Activated B cell treated with CpG ODN at 0.5 μM for 24 hours (primary cell): ENCODE results near the gene SLC25A52. TPM values are rescaled to one million over a fixed set of nuclear protein-coding genes. Genes with fewer than 3 reads are reported as not detected.

ENCODE experiments used
- ATAC-seq: fragments of 200-7000 bp; cut with Tn5 transposase; one replicate; pipeline ENCODE4 v1.10.0; 2021; ENCODE audit warnings: low read depth, mild to moderate bottlenecking, moderate library complexity
- CTCF ChIA-PET: fragments of 350-600 bp; sonication (Branson Sonifier 250); formaldehyde crosslinking; loops from one replicate; lab custom pipeline; 2021; ENCODE audit warnings: antibody characterized with exemption; lab: Charles Lee
- POLR2A ChIA-PET: fragments of 350-600 bp; sonication (Branson Sonifier 250); formaldehyde crosslinking; loops from one replicate; lab custom pipeline; 2021; ENCODE audit warnings: antibody characterized with exemption; lab: Charles Lee
- DNase-seq: peaks from one replicate; pipeline ENCODE4 v3.0.0; 2022
- H3K27ac Mint-ChIP-seq: one replicate; pipeline ENCODE4 v1.8.0; 2020; ENCODE audit warnings: mixed read lengths
- H3K27me3 Mint-ChIP-seq: one replicate; pipeline ENCODE4 v1.8.0; 2021; ENCODE audit warnings: mixed read lengths
- H3K36me3 Mint-ChIP-seq: one replicate; pipeline ENCODE4 v1.8.0; 2021; ENCODE audit warnings: low read depth, mixed read lengths
- H3K4me1 Mint-ChIP-seq: one replicate; pipeline ENCODE4 v1.8.0; 2021; ENCODE audit warnings: mixed read lengths
- H3K4me3 Mint-ChIP-seq: one replicate; pipeline ENCODE4 v1.8.0; 2020; ENCODE audit warnings: mild to moderate bottlenecking, mixed read lengths
- H3K9me3 Mint-ChIP-seq: one replicate; pipeline ENCODE4 v1.8.0; 2020; ENCODE audit warnings: mixed read lengths
- CTCF ChIP-seq: fragments of 200-600 bp; IDR thresholded peaks from one replicate; pipeline ENCODE4 v1.8.0; 2022; ENCODE audit warnings: antibody characterized with exemption, mild to moderate bottlenecking
- intact Hi-C: fragments of 100-400 bp; cut with micrococcal nuclease; formaldehyde crosslinking; loops from one replicate; pipeline ENCODE4 v1.15.1; 2024
- total RNA-seq: library from RNA; stranded (reverse); gene quantifications from 2 replicates; pipeline ENCODE4 v1.2.3, GENCODE V29; 2022

Gene SLC25A52
- total RNA-seq, 1 donor from 2014 or later, result not detected

GRCh38 chr18:31711365-31712172 lies 49.1 kb downstream of the SLC25A52 start:
- no peak for DNase-seq
- TF ChIP-seq CTCF, result no peak
- ChIA-PET POLR2A (interaction anchor here (0.5 kb wide), 1 partner anchor 12 kb away, joined by 8 read pairs; no protein-coding TSS in a partner anchor), CTCF (no interaction called here)
- H3K27ac Mint-ChIP-seq, result no peak overlapping the region
- no peaks in the 10 kb centered on the region for H3K4me1 Mint-ChIP-seq
- H3K9me3 Mint-ChIP-seq, result peaks cover 2% of the 10 kb centered on the region
- ATAC-seq, result no peak
- no peak overlapping the region for H3K4me3 Mint-ChIP-seq
- intact Hi-C loops, result no loop called here
- H3K27me3 Mint-ChIP-seq, result peaks cover under 1% of the 10 kb centered on the region
- H3K36me3 Mint-ChIP-seq, result no peaks in the 10 kb centered on the region

- ChIA-PET POLR2A (interaction anchor here (0.5 kb wide), 1 partner anchor 11 kb away, joined by 8 read pairs; no protein-coding TSS in a partner anchor), CTCF (no interaction called here)
- Mint-ChIP-seq H3K4me1 (no peaks in the 10 kb centered on the region), H3K27ac (no peak overlapping the region), H3K36me3 (no peaks in the 10 kb centered on the region), H3K27me3 (peaks cover 2% of the 10 kb centered on the region), H3K9me3 (peaks cover 2% of the 10 kb centered on the region), H3K4me3 (no peak overlapping the region)
- DNase-seq (no peak), ATAC-seq (no peak)
- no peak for TF ChIP-seq CTCF
- intact Hi-C loops, result no loop called here
These were observed 49.9 kb downstream of the SLC25A52 start for GRCh38 chr18:31710826-31711225.

Other genes with a start within 250 kb of the SLC25A52 start
- not detected in 2 replicates for gene TTR, start 169.0 kb downstream of the SLC25A52 start, total RNA-seq
- gene B4GALT6, start 76.3 kb downstream of the SLC25A52 start, total RNA-seq, result 3.1 and 3.8 TPM in 2 replicates
- 62.9 and 69.2 TPM in 2 replicates for gene TRAPPC8, start 182.2 kb upstream of the SLC25A52 start, total RNA-seq